Stomach (tissue), 9 donors: Measurements from ENCODE around the gene ARHGAP21. TPM values are rescaled to one million over a fixed set of nuclear protein-coding genes. Genes with fewer than 3 reads are reported as not detected.

Experiments
- DNase-seq, 2 donors: peaks; one replicate each; pipeline versions ENCODE4 v3.0.0 to v3.0.0-alpha.2; 2013 to 2019
- H3K27ac ChIP-seq, 5 donors: fragments of 200-600 bp in 4 of 5; sonication (generic) in 4 of 5; one replicate each; pipeline ENCODE4 v1.5.1; 2013 to 2019; ENCODE audit warnings: mild to moderate bottlenecking in 1 of 5, moderate library complexity in 1 of 5
- H3K27me3 ChIP-seq, 3 donors: fragments of 200-600 bp; sonication (generic); one replicate each; pipeline ENCODE4 v1.5.1; 2017 to 2019; ENCODE audit warnings: mixed run types in 1 of 3
- H3K36me3 ChIP-seq, 4 donors: fragments of 200-600 bp; sonication (generic); 1 replicate in 3 of 4; 2 replicates in 1 of 4; pipeline ENCODE4 v1.5.1; 2016 to 2019
- H3K4me1 ChIP-seq, 4 donors: fragments of 200-600 bp; sonication (generic); one replicate each; pipeline ENCODE4 v1.5.1; 2016 to 2019
- H3K4me3 ChIP-seq, 4 donors: fragments of 200-600 bp; sonication (generic) in 3 of 4; one replicate each; pipeline ENCODE4 v1.5.1; 2016 to 2019; ENCODE audit warnings: mild to moderate bottlenecking in 1 of 4
- H3K9me3 ChIP-seq, 4 donors: fragments of 200-600 bp; sonication (generic); one replicate each; pipeline ENCODE4 v1.5.1; 2016 to 2019
- EP300 ChIP-seq: sonication (generic); formaldehyde crosslinking; IDR thresholded peaks from one replicate; pipeline ENCODE4 v1.6.1; 2017; ENCODE audit warnings: antibody characterized with exemption
- POLR2A ChIP-seq, 4 donors: fragments of 450-650 bp; IDR thresholded peaks; one replicate each; pipeline ENCODE4 v1.6.1; 2016; ENCODE audit warnings: antibody characterized with exemption in 4 of 4, control low read depth in 2 of 4, mild to moderate bottlenecking in 1 of 4, moderate library complexity in 1 of 4
- POLR2AphosphoS5 ChIP-seq, 3 donors: sonication (generic); formaldehyde crosslinking; IDR thresholded peaks; one replicate each; pipeline ENCODE4 v1.6.1; 2016; ENCODE audit warnings: antibody characterized with exemption in 3 of 3
- WGBS, 5 donors: extraction: QIAGEN DNeasy Blood & Tissue Kit in 3 of 5; methylation state at CpG; one replicate each; pipeline versions ENCODE4 v1.1.5 to v1.1.7; 2013 to 2018; 5-methylcytosine and 5-hydroxymethylcytosine counted together
- intact Hi-C: fragments of 100-400 bp; cut with DNase I; formaldehyde crosslinking; loops from one replicate; pipeline ENCODE4 v1.15.1; 2023; ENCODE audit warnings: low total_unique reads
- polyA plus RNA-seq, 3 donors: library from polyadenylated mRNA; stranded (reverse); fragments of 200-250 nt; gene quantifications; one replicate each; pipeline ENCODE4 v1.2.3, GENCODE V29; 2013
- total RNA-seq, 5 donors: library from RNA; depleted of rRNA; stranded (reverse); fragments of >200 nt; gene quantifications; one replicate each; pipeline versions ENCODE4 v1.1.0 to v1.2.3, GENCODE V29; 2014 to 2016
- TF ChIP-seq, protein P1 (sequence below), 7 experiments: fragments of 450-650 bp in 4 of 7; fragments of 200-600 bp in 3 of 7; sonication (generic) in 3 of 7; IDR thresholded peaks; one replicate each; pipeline ENCODE4 v1.5.1; 2016 to 2019; ENCODE audit warnings: antibody characterized with exemption in 7 of 7, control low read depth in 2 of 7, mild to moderate bottlenecking in 1 of 7
- donor health status: healthy with polysubstance abuse.
- donor health status: Bipolar disorder and iron deficiency.
- donor health status: healthy.

The ARHGAP21 gene
- total and polyA plus RNA-seq, 8 donors = 12.7 to 166 (median 52.8) TPM

DNA sequence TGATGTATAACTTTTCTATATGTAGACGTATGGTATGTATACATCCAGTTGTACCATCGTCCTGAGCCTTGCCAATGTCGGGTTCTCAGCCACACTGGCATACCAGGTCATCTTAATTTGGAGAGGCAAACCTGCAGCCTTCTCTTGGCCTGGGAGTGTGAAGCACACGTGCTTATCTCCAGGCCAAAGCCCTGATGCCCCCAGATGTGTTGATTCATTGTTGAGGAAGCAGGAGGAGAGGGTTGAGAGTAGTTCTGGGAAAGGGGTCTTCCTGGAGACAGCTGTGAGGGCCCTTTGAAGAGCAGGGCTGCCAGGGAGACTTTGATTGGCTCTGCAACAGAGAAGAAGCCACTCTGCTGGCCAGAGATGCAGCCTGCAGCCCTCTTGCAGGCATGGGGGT, 155.6 kb downstream of the ARHGAP21 start:
- no peak for DNase-seq
- intact Hi-C loops = no loop called here
- Histone ChIP-seq H3K4me3 (no peak overlapping the region), H3K27me3 (peaks cover 0 to 4% (median 0%) of the 10 kb centered on the region in 3 donors), H3K9me3 (no peaks in the 10 kb centered on the region), H3K4me1 (no peaks in the 10 kb centered on the region), H3K36me3 (no peaks in the 10 kb centered on the region), H3K27ac (no peak overlapping the region)
- 49 to 82% (median 67%) methylated on average over 4 of the region's 4 CpGs for WGBS, 5 donors
- TF ChIP-seq POLR2A (IDR thresholded peaks at IDR 0.05) (no peak), POLR2AphosphoS5 (IDR thresholded peaks at IDR 0.05) (no peak), EP300 (no peak)
- TF ChIP-seq, protein P1, sequence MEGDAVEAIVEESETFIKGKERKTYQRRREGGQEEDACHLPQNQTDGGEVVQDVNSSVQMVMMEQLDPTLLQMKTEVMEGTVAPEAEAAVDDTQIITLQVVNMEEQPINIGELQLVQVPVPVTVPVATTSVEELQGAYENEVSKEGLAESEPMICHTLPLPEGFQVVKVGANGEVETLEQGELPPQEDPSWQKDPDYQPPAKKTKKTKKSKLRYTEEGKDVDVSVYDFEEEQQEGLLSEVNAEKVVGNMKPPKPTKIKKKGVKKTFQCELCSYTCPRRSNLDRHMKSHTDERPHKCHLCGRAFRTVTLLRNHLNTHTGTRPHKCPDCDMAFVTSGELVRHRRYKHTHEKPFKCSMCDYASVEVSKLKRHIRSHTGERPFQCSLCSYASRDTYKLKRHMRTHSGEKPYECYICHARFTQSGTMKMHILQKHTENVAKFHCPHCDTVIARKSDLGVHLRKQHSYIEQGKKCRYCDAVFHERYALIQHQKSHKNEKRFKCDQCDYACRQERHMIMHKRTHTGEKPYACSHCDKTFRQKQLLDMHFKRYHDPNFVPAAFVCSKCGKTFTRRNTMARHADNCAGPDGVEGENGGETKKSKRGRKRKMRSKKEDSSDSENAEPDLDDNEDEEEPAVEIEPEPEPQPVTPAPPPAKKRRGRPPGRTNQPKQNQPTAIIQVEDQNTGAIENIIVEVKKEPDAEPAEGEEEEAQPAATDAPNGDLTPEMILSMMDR (IDR thresholded peaks at IDR 0.05) = no peak

DNA sequence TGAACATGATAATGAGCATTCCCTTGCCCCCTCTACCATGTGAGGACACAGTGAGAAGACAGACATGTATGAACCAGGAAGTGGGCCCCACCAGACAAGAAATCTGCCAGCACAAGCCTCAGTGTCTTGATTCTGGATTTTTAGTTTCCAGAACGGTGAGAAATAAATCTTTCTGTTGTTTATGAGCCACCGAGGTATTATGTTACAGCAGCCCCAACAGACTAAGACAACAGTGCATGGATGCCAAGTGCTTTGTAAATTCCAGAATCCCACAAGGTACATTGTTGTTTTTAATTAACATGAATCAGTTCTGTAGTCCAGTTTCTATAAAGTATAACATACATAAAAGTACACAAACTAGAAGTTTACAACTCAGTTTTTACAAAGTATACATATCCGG, 162.2 kb downstream of the ARHGAP21 start:
- 68 to 78% (median 73%) methylated on average over 3 of the region's 3 CpGs for WGBS, 5 donors
- no peaks in the 10 kb centered on the region for H3K36me3 ChIP-seq
- no peak for TF ChIP-seq POLR2A (IDR thresholded peaks at IDR 0.05)
- TF ChIP-seq, protein P1 (IDR thresholded peaks at IDR 0.05) = no peak
- TF ChIP-seq POLR2AphosphoS5 (IDR thresholded peaks at IDR 0.05) = no peak
- no peak for TF ChIP-seq EP300
- H3K4me1 ChIP-seq = peaks cover 0 to 8% (median 6%) of the 10 kb centered on the region in 4 donors
- no peaks in the 10 kb centered on the region for H3K27me3 ChIP-seq
- no peak overlapping the region for H3K4me3 ChIP-seq
- intact Hi-C loops = no loop called here
- H3K9me3 ChIP-seq = peaks cover 0 to 3% (median 0%) of the 10 kb centered on the region in 4 donors
- H3K27ac ChIP-seq = no peak overlapping the region
- DNase-seq = no peak

DNA sequence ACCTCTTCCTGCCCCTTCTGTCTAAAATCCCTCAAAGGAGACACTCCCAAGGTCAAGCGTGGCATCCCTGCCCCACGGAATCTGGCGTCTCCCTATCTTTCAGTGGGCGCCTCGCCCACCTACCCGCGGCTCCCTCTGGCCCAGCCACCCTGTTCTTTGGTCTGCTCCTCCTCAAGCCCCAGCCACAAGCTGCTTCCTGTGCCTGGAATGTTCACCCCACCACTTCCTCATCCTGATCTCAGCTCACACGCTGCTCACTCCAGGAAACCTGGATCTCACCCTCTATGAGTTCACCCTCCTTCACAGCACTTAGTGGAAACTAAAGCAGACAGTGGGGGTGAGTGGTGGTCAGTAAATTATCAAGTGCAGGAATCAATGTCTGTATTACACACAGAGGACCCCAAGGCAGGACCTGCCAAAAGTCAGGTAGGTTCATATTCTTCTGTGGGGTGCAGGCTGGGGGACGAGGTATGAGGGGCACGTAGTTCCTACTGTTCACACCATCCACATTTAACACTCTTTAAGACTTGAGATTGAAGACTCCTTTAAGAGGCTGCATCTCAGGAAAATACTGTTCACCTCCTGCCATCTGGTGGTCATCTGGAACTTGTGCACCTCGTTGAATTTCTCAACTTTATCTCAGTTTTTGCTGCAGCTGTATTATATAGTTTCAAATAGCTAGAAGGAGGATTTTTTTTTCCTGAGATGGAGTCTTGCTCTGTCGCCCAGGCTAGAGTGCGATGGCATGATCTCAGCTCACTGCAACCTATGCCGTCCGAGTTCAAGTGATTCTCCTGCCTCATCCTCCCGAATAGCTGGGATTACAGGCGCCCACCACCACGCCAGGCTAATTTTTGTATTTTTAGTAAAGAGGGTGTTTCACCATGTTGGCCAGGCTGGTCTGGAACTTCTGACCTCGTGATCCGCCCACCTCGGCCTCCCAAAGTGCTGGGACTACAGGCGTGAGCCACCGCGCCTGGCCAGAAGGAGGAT, 166.6 kb downstream of the ARHGAP21 start:
- intact Hi-C loops = no loop called here
- Histone ChIP-seq H3K36me3 (no peaks in the 10 kb centered on the region), H3K9me3 (peaks cover 0 to 3% (median 0%) of the 10 kb centered on the region in 4 donors), H3K27ac (no peak overlapping the region), H3K4me1 (peaks cover 0 to 17% (median 10%) of the 10 kb centered on the region in 4 donors), H3K4me3 (no peak overlapping the region), H3K27me3 (no peaks in the 10 kb centered on the region)
- peak in 1 of 2 donors; percentile 83 for DNase-seq
- TF ChIP-seq, protein P1 (IDR thresholded peaks at IDR 0.05) = peak in 5 of 7 experiments; percentile 31 to 63 (median 51)
- TF ChIP-seq POLR2AphosphoS5 (IDR thresholded peaks at IDR 0.05) (no peak), EP300 (no peak)
- WGBS, 5 donors = 43 to 53% (median 51%) methylated on average over 24 of the region's 24 CpGs

DNA sequence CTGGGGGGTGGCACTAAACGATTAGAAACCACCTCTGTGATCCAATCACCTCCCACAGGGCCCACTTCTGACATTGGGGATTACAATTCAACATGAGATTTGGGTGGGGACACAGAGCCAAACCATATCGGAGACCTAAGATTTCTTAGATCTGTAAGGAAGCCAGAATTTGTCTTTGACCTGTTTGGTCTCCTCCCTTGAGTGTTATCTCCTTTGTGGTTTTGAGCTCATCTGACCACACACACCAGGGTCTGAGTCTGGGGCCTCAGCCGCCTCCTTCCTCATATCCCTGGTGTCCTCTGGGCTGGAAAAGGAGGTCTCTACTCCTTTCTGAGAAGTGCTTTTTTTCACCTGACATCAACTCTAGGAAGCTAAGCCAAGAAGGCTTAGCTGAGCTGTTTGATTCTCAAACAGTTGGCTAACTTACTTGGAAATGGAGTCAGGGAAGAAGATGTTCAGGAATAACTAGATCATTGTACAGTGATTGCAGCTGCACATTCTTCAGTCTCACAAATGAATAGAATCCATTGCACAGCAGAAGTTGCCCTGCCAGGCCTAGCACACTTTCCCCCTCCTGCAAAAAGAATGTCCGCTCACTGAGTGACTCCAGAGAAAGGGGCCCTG, 167.4 kb downstream of the ARHGAP21 start:
- no peak overlapping the region for H3K4me3 ChIP-seq
- intact Hi-C loops = no loop called here

More for the DNA sequence above, 167.4 kb downstream of the ARHGAP21 start:
- DNase-seq = no peak
- Histone ChIP-seq H3K36me3 (no peaks in the 10 kb centered on the region), H3K9me3 (peaks cover 0 to 3% (median 0%) of the 10 kb centered on the region in 4 donors), H3K4me1 (peaks cover 0 to 24% (median 17%) of the 10 kb centered on the region in 4 donors), H3K27me3 (no peaks in the 10 kb centered on the region), H3K27ac (no peak overlapping the region)
- 67 to 76% (median 75%) methylated on average over 4 of the region's 4 CpGs for WGBS, 5 donors
- no peak for TF ChIP-seq EP300
- no peak for TF ChIP-seq POLR2A (IDR thresholded peaks at IDR 0.05)
- no peak for TF ChIP-seq POLR2AphosphoS5 (IDR thresholded peaks at IDR 0.05)
- TF ChIP-seq, protein P1 (IDR thresholded peaks at IDR 0.05) = no peak
